Neuronal stem cell (in vitro differentiated cells): ENCODE results near the gene TRIM66.

Experiments used
- DNase-seq: peaks from one replicate; pipeline ENCODE4 v3.0.0-alpha.2; 2013; ENCODE audit warnings: low spot score
- H2AFZ ChIP-seq: one replicate; pipeline ENCODE4 v1.6.1; 2013; ENCODE audit warnings: mild to moderate bottlenecking, low read length, inconsistent platforms
- H2AK5ac ChIP-seq: 2 replicates; pipeline ENCODE4 v1.6.1; 2013; ENCODE audit warnings: low read depth, mild to moderate bottlenecking, inconsistent platforms, low read length, moderate library complexity, mixed read lengths
- H2BK120ac ChIP-seq: 2 replicates; pipeline ENCODE4 v1.6.1; 2013; ENCODE audit warnings: low read depth, mild to moderate bottlenecking, inconsistent platforms, low read length, moderate library complexity, mixed read lengths
- H2BK12ac ChIP-seq: one replicate; pipeline ENCODE4 v1.6.1; 2013; ENCODE audit warnings: low read length, inconsistent platforms
- H2BK15ac ChIP-seq: 2 replicates; pipeline ENCODE4 v1.6.1; 2013; ENCODE audit warnings: mild to moderate bottlenecking, low read length, inconsistent platforms, mixed read lengths
- H2BK5ac ChIP-seq: one replicate; pipeline ENCODE4 v1.6.1; 2013; ENCODE audit warnings: inconsistent platforms, mild to moderate bottlenecking, low read length, moderate library complexity
- H3K14ac ChIP-seq: one replicate; pipeline ENCODE4 v1.6.1; 2013; ENCODE audit warnings: low read length, inconsistent platforms
- H3K18ac ChIP-seq: 2 replicates; pipeline ENCODE4 v1.6.1; 2013; ENCODE audit warnings: low read length, inconsistent platforms
- H3K23ac ChIP-seq: 2 replicates; pipeline ENCODE4 v1.6.1; 2013; ENCODE audit warnings: low read depth, mild to moderate bottlenecking, mixed read lengths, low read length, inconsistent platforms; ENCODE audit not compliant: poor library complexity
- H3K27ac ChIP-seq: replicated peaks from 3 replicates; pipeline ENCODE4 v1.5.1; 2013; ENCODE audit warnings: low read length, inconsistent platforms
- H3K27me3 ChIP-seq, 3 experiments: 2 replicates each; pipeline ENCODE4 v1.6.1; 2013; ENCODE audit warnings: low read length in 3 of 3, mild to moderate bottlenecking in 2 of 3, inconsistent platforms in 1 of 3, low read depth in 1 of 3, mixed read lengths in 1 of 3, moderate library complexity in 1 of 3; ENCODE audit not compliant: control insufficient read depth in 3 of 3, insufficient read depth in 3 of 3
- H3K36me3 ChIP-seq, 2 donors: replicated peaks in 1 of 2; 2 replicates each; pipeline ENCODE4 v1.6.1; 2013; ENCODE audit warnings: low read length in 2 of 2; ENCODE audit not compliant: control insufficient read depth in 2 of 2, insufficient read depth in 2 of 2
- H3K4ac ChIP-seq: 2 replicates; pipeline ENCODE4 v1.6.1; 2013; ENCODE audit warnings: inconsistent platforms, mild to moderate bottlenecking, low read length, moderate library complexity
- H3K4me1 ChIP-seq, 2 donors: 1 replicate in 1 of 2; 2 replicates in 1 of 2; pipeline ENCODE4 v1.6.1; 2013; ENCODE audit warnings: low read length in 2 of 2, low read depth in 1 of 2; ENCODE audit not compliant: control insufficient read depth in 2 of 2, insufficient read depth in 1 of 2
- H3K4me2 ChIP-seq: one replicate; pipeline ENCODE4 v1.6.1; 2013; ENCODE audit warnings: mild to moderate bottlenecking, low read length, inconsistent platforms; ENCODE audit not compliant: insufficient read depth, poor library complexity, severe bottlenecking
- H3K4me3 ChIP-seq, 2 donors: 2 replicates each; pipeline ENCODE4 v1.5.1; 2013; ENCODE audit warnings: low read length in 2 of 2, mild to moderate bottlenecking in 2 of 2, inconsistent platforms in 1 of 2, moderate library complexity in 1 of 2
- H3K79me1 ChIP-seq: one replicate; pipeline ENCODE4 v1.6.1; 2013; ENCODE audit warnings: low read depth, mild to moderate bottlenecking, inconsistent platforms, low read length, moderate library complexity
- H3K9ac ChIP-seq: one replicate; pipeline ENCODE4 v1.6.1; 2013; ENCODE audit warnings: mild to moderate bottlenecking, low read depth, low read length, inconsistent platforms; ENCODE audit not compliant: poor library complexity
- H3K9me3 ChIP-seq, 2 donors: replicated peaks in 1 of 2; 2 replicates each; pipeline versions ENCODE3 to v1.6.1; 2013; ENCODE audit warnings: low read length in 2 of 2, mild to moderate bottlenecking in 2 of 2, inconsistent platforms in 1 of 2, low read depth in 1 of 2, mixed read lengths in 1 of 2, moderate library complexity in 1 of 2; ENCODE audit not compliant: control insufficient read depth in 2 of 2, insufficient read depth in 1 of 2
- H4K8ac ChIP-seq: one replicate; pipeline ENCODE4 v1.6.1; 2013; ENCODE audit warnings: low read depth, mild to moderate bottlenecking, inconsistent platforms, low read length, moderate library complexity
- H4K91ac ChIP-seq: one replicate; pipeline ENCODE4 v1.6.1; 2013; ENCODE audit warnings: low read length, low read depth, mild to moderate bottlenecking, inconsistent platforms; ENCODE audit not compliant: poor library complexity
- WGBS, 2 donors: extraction: QIAGEN DNeasy Blood & Tissue Kit; methylation state at CpG; one replicate each; pipeline ENCODE4 v1.1.7; 2013; ENCODE audit warnings: missing lambda C conversion rate in 2 of 2, mixed read lengths in 1 of 2; ENCODE audit not compliant: insufficient read length in 2 of 2, insufficient replicate concordance in 1 of 2; ENCODE audit errors: extremely low coverage in 2 of 2; 5-methylcytosine and 5-hydroxymethylcytosine counted together

Gene TRIM66

DNA sequence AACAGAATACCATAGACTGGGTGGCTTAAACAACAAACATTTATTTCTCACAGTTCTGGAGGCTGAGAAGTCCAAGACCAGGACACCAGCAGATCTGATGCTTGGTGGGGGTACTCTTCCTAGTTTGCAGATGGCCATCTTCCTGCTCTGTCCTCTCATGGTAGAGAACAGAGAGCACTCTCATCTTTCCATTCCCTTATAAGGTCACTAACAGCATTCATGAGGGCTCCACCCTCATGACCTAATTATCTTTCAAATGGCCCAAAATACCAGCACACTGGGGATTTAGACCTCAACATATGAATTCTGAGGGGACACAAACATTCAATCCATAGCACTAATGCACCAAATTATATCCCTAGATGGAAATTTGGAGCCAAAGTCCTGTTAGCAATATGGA is 94.5 kb downstream of the TRIM66 start:
- Histone ChIP-seq H2BK5ac (no peak overlapping the region), H2BK12ac (no peak overlapping the region), H2AFZ (no peak overlapping the region), H3K27me3 (no peaks in the 10 kb centered on the region), H2AK5ac (no peak overlapping the region), H3K4me2 (no peak overlapping the region), H3K18ac (no peak overlapping the region), H3K27ac (no peak overlapping the region), H2BK120ac (no peak overlapping the region), H2BK15ac (no peak overlapping the region), H3K9me3 (peaks cover 0 to 12% of the 10 kb centered on the region in 2 donors), H3K4me1 (peaks cover 4 to 6% of the 10 kb centered on the region in 2 donors), H3K4me3 (no peak overlapping the region), H3K79me1 (peaks cover 2% of the 10 kb centered on the region), H3K23ac (no peak overlapping the region), H4K91ac (no peak overlapping the region), H4K8ac (no peak overlapping the region), H3K14ac (no peak overlapping the region), H3K4ac (no peak overlapping the region), H3K36me3 (no peaks in the 10 kb centered on the region), H3K9ac (no peak overlapping the region)
- no peak for DNase-seq

DNA sequence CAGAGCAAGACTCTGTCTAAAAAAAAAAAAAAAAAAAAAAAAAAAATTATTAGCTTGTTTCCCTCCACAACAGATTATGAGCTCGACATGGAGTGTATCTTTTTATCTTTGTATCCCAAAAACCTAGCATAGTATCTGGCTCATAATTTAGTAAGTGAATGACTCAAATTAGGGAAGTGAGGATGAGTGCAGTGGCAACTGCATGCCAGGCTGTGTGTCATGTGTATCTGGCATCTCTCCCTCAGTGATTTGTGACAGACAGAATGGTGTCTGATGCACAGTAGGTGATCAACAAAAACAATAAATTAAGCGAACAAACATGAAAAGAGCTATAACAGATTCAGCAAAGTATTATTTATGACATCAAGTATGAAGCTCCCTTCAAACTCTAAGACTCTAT is 95.7 kb downstream of the TRIM66 start:
- Histone ChIP-seq H3K14ac (no peak overlapping the region), H2BK5ac (no peak overlapping the region), H3K23ac (no peak overlapping the region), H2BK15ac (no peak overlapping the region), H3K18ac (no peak overlapping the region), H3K9me3 (peaks cover 0 to 12% of the 10 kb centered on the region in 2 donors), H3K27me3 (no peaks in the 10 kb centered on the region), H2AK5ac (no peak overlapping the region), H3K9ac (no peak overlapping the region), H4K8ac (no peak overlapping the region), H3K4me2 (no peak overlapping the region), H2BK12ac (no peak overlapping the region), H3K27ac (no peak overlapping the region), H4K91ac (no peak overlapping the region), H3K4me1 (peaks cover 4 to 6% of the 10 kb centered on the region in 2 donors), H3K36me3 (no peaks in the 10 kb centered on the region), H3K4ac (no peak overlapping the region), H3K4me3 (no peak overlapping the region), H2BK120ac (no peak overlapping the region), H2AFZ (no peak overlapping the region), H3K79me1 (peaks cover 2% of the 10 kb centered on the region)
- DNase-seq = no peak
- no CpG with 5 or more reads among the region's 2 CpGs for WGBS, 2 donors

DNA sequence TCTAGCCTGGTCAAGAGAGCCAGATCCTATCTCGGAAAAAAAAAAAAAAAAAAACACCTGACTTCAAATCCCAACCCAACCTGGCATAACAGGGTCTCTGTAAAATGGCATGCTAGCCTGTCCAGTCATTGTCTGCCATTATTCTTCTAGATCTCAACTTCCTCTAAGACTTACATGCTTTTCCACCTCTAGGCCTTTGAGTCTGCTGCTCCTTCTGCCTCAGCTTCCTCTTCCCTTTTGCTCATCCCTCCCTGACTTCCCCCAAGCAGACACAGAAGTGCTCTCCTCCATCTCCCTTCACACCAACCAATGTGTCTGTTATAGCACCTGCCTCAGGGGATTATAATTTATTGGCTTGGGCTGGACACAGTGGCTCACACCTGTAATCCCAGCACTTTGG is 96.3 kb downstream of the TRIM66 start:
- no peak overlapping the region for H3K18ac ChIP-seq
- WGBS, 2 donors = no CpG with 5 or more reads among the region's 1 CpG
- no peak overlapping the region for H3K27ac ChIP-seq
- H2BK120ac ChIP-seq = no peak overlapping the region
- no peaks in the 10 kb centered on the region for H3K36me3 ChIP-seq
- H3K79me1 ChIP-seq = peaks cover 2% of the 10 kb centered on the region
- no peak overlapping the region for H3K14ac ChIP-seq
- no peak overlapping the region for H3K23ac ChIP-seq
- no peak overlapping the region for H4K8ac ChIP-seq
- H4K91ac ChIP-seq = no peak overlapping the region
- peaks cover 0 to 12% of the 10 kb centered on the region in 2 donors for H3K9me3 ChIP-seq
- no peak for DNase-seq
- H3K27me3 ChIP-seq = no peaks in the 10 kb centered on the region
- no peak overlapping the region for H2AFZ ChIP-seq
- H2BK15ac ChIP-seq = no peak overlapping the region
- peaks cover 4 to 6% of the 10 kb centered on the region in 2 donors for H3K4me1 ChIP-seq
- H2AK5ac ChIP-seq = no peak overlapping the region
- no peak overlapping the region for H3K9ac ChIP-seq
- no peak overlapping the region for H2BK12ac ChIP-seq
- H2BK5ac ChIP-seq = no peak overlapping the region
- no peak overlapping the region for H3K4ac ChIP-seq
- no peak overlapping the region for H3K4me2 ChIP-seq
- no peak overlapping the region for H3K4me3 ChIP-seq

DNA sequence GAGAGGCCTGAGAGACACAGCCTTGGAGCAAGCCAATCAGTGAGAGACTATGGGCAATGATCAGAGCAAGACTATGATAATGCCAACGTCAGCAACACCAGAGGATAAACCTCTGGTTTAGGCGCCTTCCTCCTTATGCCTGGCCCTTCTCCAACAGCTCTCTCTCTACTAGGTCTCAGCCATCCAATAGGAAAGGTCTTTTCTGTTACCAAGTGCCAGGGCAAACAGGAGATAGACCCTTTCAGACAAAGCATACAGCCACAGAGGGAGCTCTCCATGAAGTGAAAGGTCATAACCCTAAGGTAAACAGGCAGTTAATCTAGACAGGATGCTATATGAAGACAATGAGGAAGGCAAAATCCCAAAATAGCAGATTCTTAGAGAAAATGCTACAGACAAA is 98.0 kb downstream of the TRIM66 start:
- Histone ChIP-seq H2BK5ac (no peak overlapping the region), H3K27ac (no peak overlapping the region), H3K4me1 (peaks cover 4 to 6% of the 10 kb centered on the region in 2 donors), H3K9me3 (peaks cover 0 to 12% of the 10 kb centered on the region in 2 donors), H4K8ac (no peak overlapping the region), H4K91ac (no peak overlapping the region), H3K23ac (no peak overlapping the region), H2BK15ac (no peak overlapping the region), H3K14ac (no peak overlapping the region), H2BK120ac (no peak overlapping the region), H3K18ac (no peak overlapping the region), H2AK5ac (no peak overlapping the region), H3K4me2 (no peak overlapping the region), H3K9ac (no peak overlapping the region), H2AFZ (no peak overlapping the region), H3K27me3 (no peaks in the 10 kb centered on the region), H3K4ac (no peak overlapping the region), H2BK12ac (no peak overlapping the region), H3K79me1 (peaks cover 2% of the 10 kb centered on the region), H3K36me3 (no peaks in the 10 kb centered on the region), H3K4me3 (no peak overlapping the region)
- no CpG with 5 or more reads among the region's 2 CpGs for WGBS, 2 donors
- no peak for DNase-seq
